K562 (cell line): ENCODE results near the gene PACC1. TPM values are rescaled to one million over a fixed set of nuclear protein-coding genes. Genes with fewer than 3 reads are reported as not detected.
A peak's percentile ranks its signal among the peaks of the same experiment; 100 is the strongest.

ENCODE experiments used
- DPF2 ChIP-seq: fragments of 450-650 bp; IDR thresholded peaks from 2 replicates; pipeline ENCODE4 v1.6.1; 2016
- FOXJ3 ChIP-seq: sonication (generic); formaldehyde crosslinking; IDR thresholded peaks from 2 replicates; pipeline ENCODE4 v1.4.0; 2020; ENCODE audit warnings: mild to moderate bottlenecking, missing genetic modification reagents
- GABPB1 ChIP-seq: sonication (generic); formaldehyde crosslinking; IDR thresholded peaks from 2 replicates; pipeline ENCODE4 v1.8.0; 2022; ENCODE audit warnings: mild to moderate bottlenecking, missing genetic modification reagents
- GATAD2B ChIP-seq: fragments of 450-650 bp; IDR thresholded peaks from 2 replicates; pipeline ENCODE4 v1.6.1; 2017; ENCODE audit warnings: mild to moderate bottlenecking, borderline replicate concordance
- HDAC2 ChIP-seq: fragments of 450-650 bp; IDR thresholded peaks from 2 replicates; pipeline ENCODE4 v1.6.1; 2016; ENCODE audit warnings: mild to moderate bottlenecking
- HDAC6 ChIP-seq: IDR thresholded peaks from 2 replicates; pipeline ENCODE4 v1.6.1; 2012; ENCODE audit warnings: low read depth, mild to moderate bottlenecking, control low read depth, inconsistent platforms, low read length, moderate library complexity
- HOMEZ ChIP-seq: fragments of 250-450 bp; sonication (Bioruptor Pico); IDR thresholded peaks from 2 replicates; pipeline ENCODE4 v1.4.0; 2020; ENCODE audit warnings: mild to moderate bottlenecking, moderate library complexity
- MEF2D ChIP-seq: conservative IDR thresholded peaks from 2 replicates; pipeline ENCODE4 v1.6.1; 2016; ENCODE audit warnings: low read depth, missing genetic modification characterization, missing compliant biosample characterization
- MTA2 ChIP-seq: fragments of 450-650 bp; IDR thresholded peaks from 2 replicates; pipeline ENCODE4 v1.6.1; 2016; ENCODE audit warnings: low read depth
- NCOA1 ChIP-seq: fragments of 450-650 bp; IDR thresholded peaks from 2 replicates; pipeline ENCODE4 v1.6.1; 2016; ENCODE audit warnings: low read depth
- NFE2 ChIP-seq: IDR thresholded peaks from 2 replicates; pipeline ENCODE4 v1.6.1; 2014; ENCODE audit warnings: antibody characterized with exemption, low read depth
- SRSF9 ChIP-seq: fragments of 200-400 bp; formaldehyde crosslinking; IDR thresholded peaks from 2 replicates; pipeline ENCODE4 v1.6.1; 2017; ENCODE audit warnings: low read depth, low read length, borderline replicate concordance
- ZBTB12 ChIP-seq: fragments of 250-450 bp; sonication (Bioruptor Pico); IDR thresholded peaks from 2 replicates; pipeline ENCODE4 v1.4.0; 2020
- ZBTB34 ChIP-seq: fragments of 250-450 bp; sonication (Bioruptor Pico); IDR thresholded peaks from 2 replicates; pipeline ENCODE4 v1.8.0; 2021; ENCODE audit warnings: mild to moderate bottlenecking, moderate library complexity
- ZMIZ1 ChIP-seq, 2 experiments: fragments of 150-350 bp in 1 of 2; IDR thresholded peaks; 2 replicates each; pipeline ENCODE4 v1.6.1; 2012 to 2016; ENCODE audit warnings: low read depth in 2 of 2, low read length in 2 of 2, mild to moderate bottlenecking in 1 of 2, moderate library complexity in 1 of 2
- ZNF140 ChIP-seq: fragments of 250-450 bp; sonication (Bioruptor Pico); IDR thresholded peaks from 2 replicates; pipeline ENCODE4 v1.8.0; 2021; ENCODE audit warnings: moderate library complexity, mild to moderate bottlenecking, inconsistent platforms
- polyA plus RNA-seq, 8 experiments: library from polyadenylated mRNA; depleted of rRNA in 4 of 8; stranded (reverse) in 5 of 8; unstranded in 3 of 8; fragments of >200 nt; fragmentation: Nextera tagmentation in 2 of 8; fragmentation: Illumina TruSeq in 1 of 8; extraction: Ambion mirVana in 2 of 8; extraction: Trizol in 1 of 8; gene quantifications; 2 replicates each; pipeline versions ENCODE4 v1.2.1 to v1.2.3, GENCODE V29; 2011 to 2014; ENCODE audit warnings: inconsistent platforms in 1 of 8, missing spikeins in 1 of 8
- total RNA-seq, 7 experiments: library from RNA; depleted of rRNA in 6 of 7; stranded (reverse); fragments of >200 nt in 6 of 7; fragmentation: Illumina TruSeq in 2 of 7; extraction: Trizol in 2 of 7; gene quantifications; 2 replicates each; pipeline versions ENCODE4 v1.2.1 to v1.2.3, GENCODE V29; 2011 to 2021; ENCODE audit warnings: low replicate concordance in 1 of 7

Gene PACC1
- total and polyA plus RNA-seq, 9 of the 15 experiments (the other 6 are each of a cell fraction or from before 2014, with no cell fraction given), result 7.1 to 19.3 (median 14.9) TPM

- no peak for TF ChIP-seq ZMIZ1 (IDR thresholded peaks at IDR 0.05; ENCODE audit: low read depth in 2 of 2, low read length in 2 of 2)
- no peak for TF ChIP-seq FOXJ3 (CRISPR knock-in tag)
- TF ChIP-seq ZBTB34 (CRISPR knock-in tag), result no peak
- TF ChIP-seq HOMEZ (CRISPR knock-in tag), result no peak
- 0 out of 2 replicates have a peak, but pooled peaks have one; percentile 30 for TF ChIP-seq NCOA1
- no peak for TF ChIP-seq DPF2
- TF ChIP-seq ZBTB12 (CRISPR knock-in tag), result no peak
- 0 out of 2 replicates have a peak, but pooled peaks have one; percentile 26 for TF ChIP-seq HDAC2
- TF ChIP-seq NFE2, result no peak
- no peak for TF ChIP-seq ZNF140 (CRISPR knock-in tag)
- peak; percentile 90; the same call in 1 of the 2 replicates for TF ChIP-seq GATAD2B
- TF ChIP-seq MEF2D (tag), result no peak
- TF ChIP-seq MTA2, result peak; percentile 31; the same call in 1 of the 2 replicates
- TF ChIP-seq SRSF9, result no peak
- no peak for TF ChIP-seq HDAC6
- TF ChIP-seq GABPB1 (CRISPR knock-in tag), result no peak
These were observed 18.0 kb downstream of the PACC1 start (continued) for GRCh38 chr1:212396638-212397037.
